TTC549 (cell line): Measurements from ENCODE around the gene CELA3A.

Experiments
- FAIRE-seq: peaks from 2 replicates; lab custom pipeline; 2012; peaks lifted over from hg19 to GRCh38; lab: Jason Lieb, UNC

Gene CELA3A

GRCh38 chr1:22050330-22050729, 48.9 kb downstream of the CELA3A start:
- no peak for FAIRE-seq

DNA sequence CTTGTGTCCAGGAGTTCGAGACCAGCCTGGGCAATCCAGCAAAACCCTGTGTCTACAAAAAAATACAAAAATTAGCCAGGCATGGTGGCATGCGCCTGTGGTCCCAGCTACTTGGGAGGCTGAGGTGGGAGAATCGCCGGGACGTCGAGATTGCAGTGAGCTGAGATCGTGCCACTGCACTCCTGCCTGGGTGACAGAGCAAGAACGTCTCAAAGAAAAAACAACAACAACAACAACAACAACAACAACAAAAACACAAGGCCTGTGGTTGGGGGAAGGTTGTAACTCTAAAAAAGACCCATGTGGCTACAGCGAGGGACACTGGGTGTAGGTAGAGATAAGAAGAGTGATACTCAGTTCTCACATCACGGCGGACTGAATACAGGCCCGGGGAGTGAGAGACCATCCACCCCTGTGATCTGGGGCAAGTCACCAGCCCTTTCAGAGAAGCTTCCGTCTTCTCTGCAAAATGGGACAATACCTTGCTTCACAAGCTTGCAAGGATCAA, 50.2 kb downstream of the CELA3A start:
- no peak for FAIRE-seq

DNA sequence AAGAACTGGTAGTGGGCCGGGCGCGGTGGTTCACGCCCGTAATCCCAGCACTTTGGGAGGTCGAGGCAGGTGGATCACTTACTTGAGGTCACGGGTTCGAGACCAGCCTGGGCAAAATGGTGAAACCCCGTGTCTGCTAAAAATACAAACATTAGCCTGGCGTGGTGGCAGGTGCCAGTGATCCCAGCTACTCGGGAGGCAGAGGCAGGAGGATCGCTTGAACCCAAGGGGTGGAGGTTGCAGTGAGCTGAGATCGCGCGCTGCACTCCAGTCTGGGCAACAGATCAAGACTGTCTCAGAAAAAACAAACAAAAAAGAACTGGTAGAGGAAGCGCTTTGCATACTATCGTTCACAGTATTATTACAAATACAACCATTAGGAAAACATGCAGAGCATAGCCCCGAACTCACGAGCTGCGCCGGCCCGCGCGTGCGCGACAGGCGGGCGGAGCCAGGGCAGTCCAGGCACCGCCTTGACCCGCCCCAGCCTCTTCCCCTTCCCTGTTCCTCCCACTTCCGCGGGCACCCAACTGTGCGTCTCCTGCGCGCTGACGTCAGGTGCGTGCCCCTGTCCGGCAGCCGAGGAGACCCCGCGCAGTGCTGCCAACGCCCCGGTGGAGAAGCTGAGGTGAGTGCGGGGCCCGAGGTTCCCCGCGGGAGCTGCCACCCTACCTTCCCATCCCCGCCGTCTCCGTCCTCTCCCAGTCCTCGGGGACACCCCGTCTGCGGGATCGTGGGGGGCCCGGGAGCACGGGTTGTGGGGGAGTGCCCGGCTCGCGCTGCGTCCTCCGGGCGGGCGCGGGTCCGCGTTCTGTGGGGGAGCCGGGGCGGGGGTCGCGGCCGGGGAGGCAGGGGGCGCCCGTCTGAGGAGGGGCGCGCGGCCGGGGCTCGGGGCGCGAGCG, 50.9 kb downstream of the CELA3A start, which contains the start of gene CDC42:
Gene CDC42 (plus strand): TSS at position 595 of the 902 bp plus-strand sequence. CDS start 25,770 bp downstream, outside the sequence.
- no peak for FAIRE-seq

DNA sequence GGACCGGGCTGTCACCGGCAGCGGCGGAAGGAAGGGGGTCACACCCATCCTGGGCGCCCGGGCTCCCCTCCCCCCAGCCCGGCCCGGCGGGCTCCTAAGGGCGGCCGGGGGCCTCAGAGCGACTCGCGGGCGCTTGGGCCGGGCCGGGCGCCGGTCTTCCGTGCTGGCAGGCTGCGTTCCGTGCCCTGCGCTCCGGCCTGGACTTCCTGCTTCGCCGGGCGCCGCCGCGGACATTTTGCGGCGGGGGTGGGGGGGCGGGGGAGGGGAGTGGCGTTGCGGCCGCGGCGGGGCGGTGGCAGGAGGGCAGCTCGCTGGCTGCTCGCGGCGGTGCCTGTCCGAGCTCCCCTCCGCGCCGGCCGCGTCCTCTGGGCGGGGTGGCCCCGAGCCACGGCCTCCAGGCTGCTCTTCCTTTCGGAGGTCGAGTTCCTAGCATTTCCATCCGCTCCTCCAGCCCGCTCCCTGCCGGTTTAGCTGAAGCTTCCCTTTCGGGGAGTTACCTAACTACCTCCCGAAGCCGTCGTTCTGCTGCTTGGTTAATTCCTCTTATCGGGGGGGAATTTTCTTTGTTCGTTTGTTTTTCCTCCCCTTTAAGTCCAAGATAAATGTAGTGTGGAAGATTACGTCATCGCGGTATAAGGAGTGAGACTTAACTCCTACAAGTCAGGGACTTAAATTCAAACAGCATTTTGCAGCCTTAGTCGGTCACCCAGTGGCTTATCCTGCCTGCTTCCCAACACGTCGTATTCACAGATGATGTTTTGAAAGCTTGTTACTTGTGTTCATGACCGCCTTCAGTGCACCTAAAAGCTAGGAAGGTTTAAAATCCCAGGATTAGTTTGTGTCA, 51.8 kb downstream of the CELA3A start:
- no peak for FAIRE-seq

GRCh38 chr1:22053861-22054770, 52.7 kb downstream of the CELA3A start:
- FAIRE-seq: no peak

GRCh38 chr1:22055463-22055862, 54.0 kb downstream of the CELA3A start:
- FAIRE-seq: no peak

- FAIRE-seq: no peak
Observed at GRCh38 chr1:22056043-22056442, 54.6 kb downstream of the CELA3A start.

DNA sequence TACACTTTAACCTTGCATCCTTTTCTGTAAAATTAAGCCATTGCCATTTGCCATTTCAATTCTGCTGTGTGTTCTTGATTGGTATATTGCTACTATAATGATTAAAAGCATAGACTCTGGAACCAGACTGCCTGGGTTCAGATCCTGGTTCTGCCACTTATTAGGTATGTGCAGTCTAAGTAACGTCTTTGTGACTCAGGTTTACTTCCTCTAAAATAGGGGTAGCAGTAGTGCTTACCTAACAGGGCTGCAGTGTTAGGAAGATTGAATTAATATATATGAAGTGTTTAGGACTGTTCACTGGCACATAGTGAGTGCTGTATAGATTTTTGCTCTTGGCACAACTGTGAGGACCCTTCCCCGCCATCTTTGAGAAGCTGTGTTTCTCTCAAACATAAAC, 55.5 kb downstream of the CELA3A start:
- no peak for FAIRE-seq

DNA sequence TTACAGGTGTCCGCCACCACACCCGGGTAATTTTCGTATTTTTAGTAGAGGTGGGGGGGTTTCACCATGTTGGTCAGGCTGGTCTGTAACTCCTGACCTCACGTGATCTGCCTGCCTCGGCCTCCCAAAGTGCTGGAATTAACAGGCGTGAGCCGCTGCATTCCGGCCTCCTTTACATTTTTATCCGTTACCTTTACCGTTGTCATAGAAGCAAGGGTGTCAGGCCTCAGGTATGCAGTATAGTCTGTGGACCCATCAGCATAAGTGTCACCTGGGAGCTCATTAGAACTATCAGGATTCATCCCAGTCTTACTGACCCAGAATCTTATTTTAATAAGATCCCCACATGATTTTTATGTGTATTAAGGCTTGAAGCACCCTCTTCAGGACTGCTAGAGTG, 56.4 kb downstream of the CELA3A start:
- no peak for FAIRE-seq
